GM21529 (cell line): Measurements from ENCODE around the gene GBP7.
"Not testable (repeated sequence)": the region's sequence is repeated elsewhere in the genome, so short reads cannot be mapped to it uniquely, and the experiment has no call there.

ENCODE experiments used
- ATAC-seq: cut with Tn5 transposase; IDR thresholded peaks from one replicate; pipeline ENCODE4 v1.9.1; 2021; ENCODE audit not compliant: unreplicated experiment

Gene GBP7, protein sequence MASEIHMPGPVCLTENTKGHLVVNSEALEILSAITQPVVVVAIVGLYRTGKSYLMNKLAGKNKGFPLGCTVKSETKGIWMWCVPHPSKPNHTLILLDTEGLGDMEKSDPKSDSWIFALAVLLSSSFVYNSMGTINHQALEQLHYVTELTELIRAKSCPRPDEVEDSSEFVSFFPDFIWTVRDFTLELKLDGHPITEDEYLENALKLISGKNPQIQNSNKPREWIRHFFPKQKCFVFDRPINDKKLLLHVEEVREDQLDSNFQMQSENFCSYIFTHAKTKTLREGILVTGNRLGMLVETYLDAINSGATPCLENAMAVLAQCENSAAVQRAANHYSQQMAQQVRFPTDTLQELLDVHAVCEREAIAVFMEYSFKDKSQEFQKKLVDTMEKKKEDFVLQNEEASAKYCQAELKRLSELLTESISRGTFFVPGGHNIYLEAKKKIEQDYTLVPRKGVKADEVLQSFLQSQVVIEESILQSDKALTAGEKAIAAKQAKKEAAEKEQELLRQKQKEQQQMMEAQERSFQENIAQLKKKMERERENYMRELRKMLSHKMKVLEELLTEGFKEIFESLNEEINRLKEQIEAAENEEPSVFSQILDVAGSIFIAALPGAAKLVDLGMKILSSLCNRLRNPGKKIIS

DNA sequence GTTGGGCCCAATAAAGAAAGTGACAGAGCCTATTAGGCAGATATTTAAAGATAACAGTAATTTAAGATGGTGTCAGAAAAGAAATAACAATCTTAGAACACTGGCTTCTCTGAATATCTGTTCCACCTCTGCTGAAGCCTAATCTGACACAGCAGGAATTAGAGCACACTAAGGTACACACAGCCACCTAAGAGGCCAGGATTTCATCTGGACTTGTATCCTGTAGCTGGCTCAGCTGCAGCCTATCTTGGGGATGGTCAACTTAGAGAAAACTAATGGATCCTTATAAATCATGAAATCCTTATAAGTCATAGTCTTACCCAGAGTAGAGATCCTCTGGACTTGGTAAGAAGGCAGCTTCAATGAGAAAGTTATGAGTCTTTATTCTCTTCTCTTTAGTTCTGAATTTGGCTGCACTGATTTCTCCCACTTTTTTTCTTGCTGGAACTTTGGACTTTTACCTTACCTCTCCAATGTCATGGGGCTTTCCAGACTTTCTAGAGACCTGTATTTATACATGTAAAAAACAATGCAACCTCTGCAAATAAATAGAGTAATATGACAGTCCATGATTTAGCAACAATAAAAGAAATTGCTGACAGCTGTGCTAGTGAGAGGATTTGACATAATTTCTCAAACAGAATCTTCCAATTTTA lies at the start of gene GBP7:
GBP7 (minus strand) TSS at position 403 of the 656 bp plus-strand sequence. CDS start 4,068 bp downstream, outside the sequence.
- ATAC-seq = no peak

DNA sequence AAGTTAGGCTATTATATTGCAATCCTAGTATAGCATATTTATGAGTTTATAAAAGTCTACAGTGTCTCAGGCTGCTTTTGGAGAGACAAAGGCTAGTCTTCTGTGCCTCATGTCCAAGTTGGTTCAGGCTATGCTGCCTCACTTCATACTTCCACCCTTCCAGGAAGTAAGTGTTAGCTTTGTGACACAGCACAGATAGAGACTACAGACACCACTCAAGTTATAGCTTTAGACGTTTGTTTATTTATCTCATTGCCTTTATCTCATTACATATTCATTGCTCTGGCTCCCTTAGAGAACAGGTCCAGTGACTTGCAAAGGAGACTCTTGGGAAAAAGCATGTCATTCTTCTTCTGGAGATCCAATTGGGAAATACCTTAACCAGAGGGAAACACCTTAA lies 45.5 kb upstream of the GBP7 start:
- no peak for ATAC-seq

DNA sequence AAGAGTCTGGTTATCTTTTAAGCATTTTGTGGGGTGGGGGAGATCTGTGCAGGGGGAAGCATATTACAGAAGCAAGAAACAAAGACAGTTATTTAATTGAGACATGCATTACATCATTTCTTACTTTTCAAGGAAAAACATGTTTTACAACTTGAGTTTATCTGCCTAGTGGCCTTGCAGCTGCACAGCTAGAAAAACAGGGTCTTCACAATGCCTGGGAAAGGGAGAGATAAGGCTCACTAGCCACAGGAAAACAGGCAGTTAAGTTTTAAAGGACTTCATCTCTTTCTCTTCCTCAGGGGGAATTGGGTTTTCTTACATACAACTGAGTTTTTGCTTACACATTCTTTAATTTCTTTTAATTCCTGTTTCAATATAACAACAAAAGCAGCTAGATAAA lies 44.0 kb upstream of the GBP7 start:
- ATAC-seq = not testable (repeated sequence)

DNA sequence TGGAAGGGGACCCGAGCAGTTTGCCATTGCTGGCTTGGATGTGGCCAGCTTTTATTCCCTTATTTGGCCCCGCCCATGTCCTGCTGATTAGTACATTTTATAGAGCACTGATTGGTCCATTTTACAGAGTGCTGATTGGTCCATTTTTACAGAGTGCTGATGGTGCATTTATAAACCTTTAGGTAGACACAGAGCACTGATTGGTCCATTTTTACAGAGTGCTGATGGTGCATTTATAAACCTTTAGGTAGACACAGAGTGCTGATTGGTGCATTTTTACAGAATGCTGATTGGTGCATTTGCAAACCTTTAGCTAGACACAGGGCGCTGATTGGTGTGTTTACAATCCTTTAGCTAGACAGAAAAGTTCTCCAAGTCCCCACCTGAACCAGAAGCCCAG lies 43.1 kb upstream of the GBP7 start:
- ATAC-seq = not testable (repeated sequence)

DNA sequence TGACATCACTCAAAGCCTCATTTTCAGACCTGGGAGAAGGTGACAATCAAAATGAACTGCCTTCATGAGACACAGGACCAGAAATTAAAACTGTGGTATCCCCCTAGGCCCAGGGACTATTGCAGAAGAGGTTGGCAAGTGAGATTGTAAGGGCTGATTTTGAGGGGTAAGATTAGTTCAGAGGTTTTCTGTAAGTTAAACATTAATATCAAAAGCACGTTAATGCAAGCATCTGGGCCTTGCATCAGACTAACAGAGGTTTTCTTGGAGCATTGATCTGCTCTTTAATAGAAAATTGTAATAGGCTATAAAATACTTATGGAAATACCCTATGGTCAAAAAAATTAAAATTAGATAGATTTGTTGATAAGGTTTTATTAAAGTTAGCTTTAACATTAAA lies 37.5 kb upstream of the GBP7 start:
- ATAC-seq = no peak

DNA sequence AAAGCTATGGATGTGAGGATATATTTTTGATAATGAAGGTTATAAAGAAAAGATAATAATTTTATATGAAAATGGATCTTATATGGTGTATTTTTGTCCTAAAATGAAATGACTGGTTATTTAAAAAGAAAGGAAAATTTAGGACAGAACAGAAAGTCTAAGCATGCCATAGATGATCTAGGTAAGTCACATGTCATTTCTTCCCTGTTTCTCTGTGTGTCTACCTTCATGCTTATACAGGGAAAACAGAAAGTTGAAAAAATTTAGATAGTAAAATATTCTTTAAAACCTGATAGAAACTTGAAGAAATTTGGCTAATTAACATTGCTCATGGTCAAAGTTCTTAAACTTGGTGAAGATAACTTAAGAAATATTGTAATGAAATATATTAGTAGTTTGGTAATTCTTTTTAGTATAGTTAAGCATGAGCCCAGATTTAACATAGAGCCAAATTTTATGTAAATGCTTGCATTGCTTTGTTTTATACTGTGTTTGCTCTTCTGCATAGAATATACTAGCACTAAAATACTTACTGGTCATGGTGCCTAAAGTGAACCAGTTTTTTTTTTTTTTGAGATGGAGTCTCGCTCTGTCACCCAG lies 35.3 kb upstream of the GBP7 start:
- no peak for ATAC-seq

DNA sequence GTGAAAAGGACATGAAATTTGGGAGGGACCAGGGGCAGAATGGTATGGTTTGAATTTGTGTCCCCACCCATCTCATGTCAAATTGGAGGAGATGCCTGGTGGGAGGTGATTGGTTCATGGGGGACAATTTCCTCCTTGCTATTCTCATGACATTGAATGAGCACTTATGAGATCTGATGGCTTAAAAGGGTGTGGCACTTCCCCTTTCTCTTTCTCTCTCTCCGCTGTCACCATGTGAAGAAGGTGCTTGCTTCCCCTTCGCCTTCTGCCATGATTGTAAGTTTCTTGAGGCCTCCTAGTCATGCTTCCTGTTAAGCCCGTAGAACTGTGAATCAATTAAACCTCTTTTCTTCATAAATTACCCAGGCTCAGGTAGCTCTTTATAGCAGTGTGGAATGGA lies 30.6 kb upstream of the GBP7 start:
- no peak for ATAC-seq

DNA sequence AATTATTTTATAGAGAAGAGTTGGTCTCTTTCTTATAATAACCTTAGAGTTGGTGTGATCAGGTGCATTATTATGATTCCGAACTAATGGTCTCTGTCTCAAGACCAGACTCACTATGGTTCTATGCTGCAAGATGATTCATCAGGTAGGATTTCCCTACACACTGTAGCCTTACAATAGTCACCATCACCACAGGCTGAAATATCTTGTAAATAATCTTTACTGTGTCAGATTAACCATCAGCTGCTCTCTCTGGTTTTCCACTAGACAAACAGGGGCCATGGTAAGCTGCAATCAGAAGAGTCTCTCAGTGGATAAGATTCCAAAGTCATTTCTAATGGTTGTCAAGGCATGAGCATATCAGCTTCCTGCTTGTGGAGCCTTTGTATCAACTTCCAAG lies 27.4 kb upstream of the GBP7 start:
- ATAC-seq = no peak

DNA sequence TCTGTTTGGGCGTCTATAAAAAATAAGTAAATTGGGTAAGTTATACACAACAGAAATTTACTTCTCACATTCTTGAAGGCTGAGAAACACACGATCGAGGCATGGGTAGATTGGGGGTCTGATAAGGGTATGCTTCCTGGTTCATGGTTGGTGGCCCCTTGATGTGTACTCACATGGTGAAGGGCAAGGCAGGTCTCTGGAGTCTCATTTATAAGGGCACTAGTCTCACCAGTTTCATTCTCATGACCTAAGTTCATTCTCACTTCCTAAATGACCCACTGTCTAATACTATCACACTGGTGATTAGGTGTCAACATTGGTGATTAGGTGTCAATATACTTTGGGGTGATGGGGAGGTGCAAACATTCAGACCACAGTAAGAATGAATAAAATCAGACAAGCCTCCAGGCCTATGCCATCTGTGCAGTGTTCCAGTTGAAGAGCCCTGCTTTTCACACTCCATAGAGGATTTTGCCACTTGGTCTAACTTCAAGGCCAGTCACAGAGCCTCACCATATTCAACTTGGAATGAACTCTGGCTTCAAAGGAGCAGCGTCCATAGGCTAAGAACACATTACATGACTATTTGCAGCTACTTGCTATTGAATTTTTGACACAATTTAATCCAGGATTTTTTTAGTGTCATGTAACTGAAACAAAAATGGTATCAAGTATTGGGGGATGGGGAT lies 25.4 kb upstream of the GBP7 start:
- peak; percentile 65 for ATAC-seq

DNA sequence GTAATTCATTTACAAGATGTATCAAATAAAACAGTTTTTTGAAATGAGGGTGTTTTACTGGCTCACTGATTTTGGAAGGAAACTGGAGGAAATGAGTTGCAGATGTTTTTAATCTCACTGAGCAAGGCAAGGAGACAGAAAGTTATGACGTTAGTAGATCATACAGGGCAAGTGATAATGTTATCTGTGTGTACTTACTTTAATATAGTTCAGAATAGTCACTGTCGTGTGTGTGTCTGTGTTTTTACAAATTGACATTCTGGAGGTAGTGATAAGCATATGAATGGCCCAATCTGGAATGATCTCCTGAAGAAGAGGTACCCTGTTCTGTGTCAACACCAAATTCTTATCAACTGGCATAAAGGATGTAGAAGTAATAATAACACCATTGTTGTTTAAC lies 24.9 kb upstream of the GBP7 start:
- ATAC-seq = no peak

DNA sequence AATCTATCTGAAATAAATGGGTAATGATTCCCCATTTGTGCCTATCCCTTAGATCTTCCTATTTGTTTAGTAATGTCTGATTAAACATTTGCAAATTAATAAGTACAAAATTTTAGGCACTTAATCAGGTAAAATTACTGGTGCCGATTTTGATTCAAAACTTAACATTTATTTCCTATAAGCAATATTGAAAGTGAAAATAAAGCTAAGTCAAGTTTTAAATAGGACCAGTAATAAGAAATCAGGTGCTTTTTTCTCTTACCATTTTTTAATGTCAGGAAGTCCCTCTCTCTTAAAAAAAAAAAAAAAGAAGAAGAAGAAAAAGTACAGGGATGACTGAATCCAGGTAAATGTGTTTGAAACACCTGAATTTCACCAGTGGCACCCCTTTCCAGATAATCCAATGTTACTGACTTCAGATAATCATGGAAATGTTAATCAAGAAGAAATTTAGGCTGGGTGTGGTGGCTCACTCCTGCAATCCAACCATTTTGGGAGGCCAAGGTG lies 23.8 kb upstream of the GBP7 start:
- ATAC-seq = no peak

DNA sequence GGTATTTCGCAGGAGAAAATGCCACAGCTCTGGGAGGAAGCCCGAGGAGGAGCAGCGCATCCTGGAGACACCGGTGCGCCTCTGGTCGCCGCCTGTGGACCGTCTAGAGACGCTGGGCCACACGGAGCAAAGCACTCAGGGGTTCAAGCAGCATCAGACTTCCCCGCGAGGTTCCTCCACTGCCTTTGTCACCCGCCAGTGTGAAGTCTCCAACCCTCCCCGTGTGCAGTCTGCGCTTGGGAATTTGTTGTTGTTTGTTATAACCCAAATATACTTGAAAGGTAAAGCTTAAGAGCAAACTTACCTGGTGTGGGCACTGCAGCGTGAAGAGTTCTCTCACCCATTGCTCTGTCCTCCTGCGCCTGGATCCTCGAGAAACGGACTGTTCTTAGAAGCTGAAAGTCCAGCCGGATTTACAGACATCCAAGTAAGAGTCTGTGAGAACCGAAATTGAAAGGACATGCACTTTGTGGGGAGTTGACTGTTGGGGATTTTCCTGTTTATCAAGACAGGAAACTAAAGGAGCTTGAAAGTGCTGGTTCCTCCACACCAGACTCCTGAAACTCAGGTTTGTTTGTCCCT lies 22.8 kb upstream of the GBP7 start, which contains the start of gene GBP4:
GBP4 (minus strand) TSS at position 452 of the 582 bp plus-strand sequence; CDS start at position 344, 108 bp downstream.
- ATAC-seq = peak; percentile 61

DNA sequence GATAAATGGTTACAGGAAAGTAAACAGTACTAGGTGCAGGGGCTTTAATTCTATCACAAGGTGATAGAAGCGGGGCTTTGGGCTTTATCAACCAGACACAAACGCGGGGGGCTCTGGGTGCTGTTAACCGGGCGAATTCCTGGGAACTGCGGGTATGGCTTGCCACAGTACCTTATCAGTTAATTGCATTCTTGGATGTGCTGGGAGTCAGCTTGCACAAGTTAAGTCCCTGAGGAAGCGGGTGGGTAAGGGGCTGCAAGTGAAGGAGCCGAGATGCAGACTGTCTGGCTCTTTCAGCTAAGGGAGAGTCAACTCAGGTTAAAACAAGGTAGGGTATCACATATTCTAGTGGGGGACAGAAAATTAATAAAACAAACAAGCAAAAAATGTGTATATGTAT lies 22.3 kb upstream of the GBP7 start:
- no peak for ATAC-seq

DNA sequence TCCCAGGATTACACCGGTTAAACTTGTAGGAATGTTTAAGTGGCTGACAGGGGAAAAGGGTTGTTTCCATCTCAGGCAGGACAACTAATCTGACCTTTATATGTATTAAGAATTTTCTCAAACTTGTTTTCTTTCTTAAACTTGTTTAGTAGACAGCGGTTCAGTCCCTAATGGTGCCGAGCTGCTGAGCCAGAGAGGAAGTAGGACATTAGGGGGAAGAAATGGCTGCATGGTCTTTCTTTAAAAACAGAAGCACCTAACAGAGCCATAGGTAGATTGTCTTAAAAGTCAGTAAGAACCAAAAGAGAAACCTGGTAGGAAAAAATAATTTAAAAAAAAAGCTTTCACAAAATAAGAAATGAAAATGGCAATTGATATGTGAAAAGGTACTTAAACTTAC lies 19.7 kb upstream of the GBP7 start:
- no peak for ATAC-seq

DNA sequence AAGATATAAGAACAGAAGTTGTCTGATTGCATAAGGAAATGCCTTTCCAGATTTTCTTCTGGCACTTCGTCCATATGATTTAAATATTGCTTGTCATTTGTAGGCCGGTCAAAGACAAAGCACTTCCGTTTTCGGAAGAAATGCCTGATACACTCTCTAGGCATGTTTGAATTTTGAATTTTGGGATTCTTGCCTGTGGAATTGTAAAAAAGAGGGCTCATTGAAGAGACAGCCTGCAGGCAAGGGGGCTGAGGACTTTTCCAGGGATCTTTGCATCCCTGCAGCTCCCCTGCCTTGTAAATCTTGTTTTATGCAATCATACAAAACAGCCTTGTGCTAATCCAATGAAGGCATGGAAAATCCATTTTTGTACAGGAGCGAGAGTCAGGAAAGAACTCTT lies 15.5 kb upstream of the GBP7 start:
- ATAC-seq = no peak

DNA sequence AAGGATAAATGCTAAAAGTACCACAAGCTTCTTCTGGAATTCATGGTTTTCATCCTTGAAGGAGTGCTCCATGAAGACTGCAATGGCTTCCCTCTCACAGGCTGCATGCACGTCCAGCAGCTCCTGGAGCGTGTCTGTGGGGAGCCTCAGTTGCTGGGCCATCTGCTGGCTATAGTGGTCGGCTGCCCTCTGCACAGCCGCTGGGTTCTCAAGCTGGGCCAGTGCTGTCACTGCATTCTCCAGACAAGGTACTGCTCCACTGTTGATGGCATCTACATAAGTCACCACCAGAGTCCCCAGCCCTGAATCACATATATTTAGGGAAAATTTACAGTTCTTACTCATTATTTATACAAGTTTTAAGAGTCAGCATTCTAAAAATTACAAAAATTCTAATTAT lies 14.2 kb upstream of the GBP7 start:
- ATAC-seq = no peak

DNA sequence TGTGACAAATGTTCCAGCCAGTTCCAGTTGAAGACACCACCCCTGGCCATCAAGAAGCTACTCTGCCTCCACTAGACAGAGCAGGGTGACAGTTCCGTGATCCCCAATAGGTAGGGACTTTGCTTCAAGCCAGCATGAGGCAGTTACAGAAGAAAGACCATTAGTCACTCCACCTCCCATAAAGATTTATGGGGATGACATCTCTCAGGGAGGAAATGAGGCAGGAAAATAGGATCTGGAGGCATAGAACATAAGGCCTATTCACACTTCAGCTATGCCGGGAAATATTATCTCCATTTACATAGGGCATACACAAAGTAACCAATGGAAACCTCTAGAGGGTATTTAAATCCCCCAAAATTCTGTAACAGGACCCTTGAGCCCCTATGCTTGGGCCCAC lies 3.5 kb upstream of the GBP7 start:
- no peak for ATAC-seq

DNA sequence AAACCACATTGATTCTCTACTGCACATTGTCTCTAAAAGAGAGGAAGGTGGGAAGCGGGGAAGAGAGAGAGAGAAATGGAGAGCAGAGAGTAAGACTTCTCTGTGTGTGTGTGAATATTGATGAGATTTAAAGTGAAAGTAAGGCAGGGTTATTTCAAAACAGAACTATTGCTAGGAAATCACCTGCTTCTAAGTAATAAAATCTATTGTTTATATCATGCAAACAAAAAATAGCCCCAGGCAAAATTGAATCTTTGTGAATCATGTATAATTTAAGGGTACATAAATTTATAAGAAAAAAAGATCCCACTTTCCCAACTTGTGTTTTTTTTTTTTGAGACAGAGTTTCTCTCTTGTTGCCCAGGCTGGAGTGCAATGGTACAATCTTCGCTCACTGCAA lies 1.2 kb upstream of the GBP7 start:
- ATAC-seq = no peak

DNA sequence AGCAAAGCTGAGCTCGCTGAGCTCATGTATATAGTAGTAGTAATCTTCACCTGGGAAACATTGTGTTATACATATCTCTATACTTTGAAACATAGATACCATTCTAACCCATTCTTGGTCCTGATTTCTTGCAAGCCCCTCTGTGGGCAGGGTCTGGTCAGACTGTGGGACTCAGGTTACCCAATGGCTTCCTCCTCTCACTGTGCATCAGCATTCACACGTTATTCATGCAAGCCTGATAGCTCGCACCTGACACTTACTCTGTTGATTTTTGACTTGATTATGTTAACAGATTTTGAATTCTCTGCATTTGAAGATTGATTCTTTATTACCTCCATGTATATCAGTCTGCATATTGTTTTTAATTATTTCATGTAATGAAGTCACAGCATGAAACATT lies 1.3 kb downstream of the GBP7 start:
- no peak for ATAC-seq

DNA sequence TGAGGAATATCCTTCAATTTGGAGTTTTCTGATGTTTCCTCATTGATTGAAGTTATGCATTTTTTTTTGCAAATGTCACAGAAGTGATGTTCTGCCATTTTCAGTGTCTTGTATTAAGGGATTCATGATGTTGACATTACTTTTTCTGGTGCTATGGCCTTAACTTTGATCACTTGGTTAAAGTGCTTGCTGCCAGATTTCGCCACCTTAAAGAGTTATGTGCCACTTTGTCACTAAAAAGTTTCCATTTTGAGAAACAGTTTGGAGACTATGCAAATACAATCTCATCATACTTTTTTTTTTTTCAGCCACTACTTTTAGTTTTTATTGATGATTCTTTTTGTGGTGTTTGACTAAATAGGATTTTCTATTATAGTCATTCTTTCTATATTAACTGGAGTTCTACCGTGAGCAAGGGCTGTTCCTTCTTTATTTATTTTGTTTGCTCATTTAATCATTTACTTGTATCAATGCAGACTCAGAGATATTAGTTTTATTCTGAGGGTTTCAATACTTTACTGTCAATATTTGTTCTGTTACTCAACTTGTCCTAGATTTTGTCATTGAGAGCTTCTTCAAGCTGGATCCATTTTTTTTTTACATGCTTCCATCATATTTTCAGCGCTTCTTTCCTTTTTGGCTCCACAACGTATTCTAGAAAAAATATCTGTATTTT lies 3.2 kb downstream of the GBP7 start:
- no peak for ATAC-seq
